Activated naive CD4-positive, alpha-beta T cell treated with anti-CD3 and anti-CD28 coated beads, Interleukin-2, amount 50 U/mL, for 72 hours (primary cell): Measurements from ENCODE around the gene ZC3HAV1L. TPM values are rescaled to one million over a fixed set of nuclear protein-coding genes. Genes with fewer than 3 reads are reported as not detected.
"Not testable (repeated sequence)": the region's sequence is repeated elsewhere in the genome, so short reads cannot be mapped to it uniquely, and the experiment has no call there.

Experiments used
- ATAC-seq, 2 donors: fragments of 150-1000 bp; cut with Tn5 transposase; 2 replicates each; pipeline ENCODE4 v1.10.0; 2021; ENCODE audit warnings: mild to moderate bottlenecking in 2 of 2, moderate library complexity in 2 of 2
- DNase-seq, 2 donors: peaks; one replicate each; pipeline ENCODE4 v3.0.0; 2021 to 2022; ENCODE audit warnings: low spot score in 2 of 2
- H3K27ac Mint-ChIP-seq, 2 donors: one replicate each; pipeline ENCODE4 v1.8.0; 2022; ENCODE audit warnings: mild to moderate bottlenecking in 2 of 2, mixed read lengths in 2 of 2
- H3K36me3 Mint-ChIP-seq, 2 donors: one replicate each; pipeline ENCODE4 v1.8.0; 2022; ENCODE audit warnings: mixed read lengths in 2 of 2
- H3K9me3 Mint-ChIP-seq, 2 donors: one replicate each; pipeline ENCODE4 v1.8.0; 2022; ENCODE audit warnings: mixed read lengths in 2 of 2
- total RNA-seq, 2 donors: library from RNA; stranded (reverse); gene quantifications; one replicate each; pipeline ENCODE4 v1.2.3, GENCODE V29; 2022

Gene ZC3HAV1L
- total RNA-seq, 2 donors from 2014 or later: 2.0 to 22.6 TPM

- H3K9me3 Mint-ChIP-seq: no peaks in the 10 kb centered on the region
- ATAC-seq (no peak), DNase-seq (no peak)
- peak overlapping the region; percentile 23 to 87 for H3K27ac Mint-ChIP-seq
- peaks cover 16 to 55% of the 10 kb centered on the region in 2 donors for H3K36me3 Mint-ChIP-seq
Observed at GRCh38 chr7:139060695-139061237, 24.9 kb upstream of the ZC3HAV1L start.

GRCh38 chr7:139059905-139060304 lies 24.1 kb upstream of the ZC3HAV1L start:
- ATAC-seq (peak in 1 of 2 donors; percentile 10), DNase-seq (no peak)
- H3K27ac Mint-ChIP-seq: peak overlapping the region; percentile 23 to 87
- H3K36me3 Mint-ChIP-seq: peaks cover 10 to 49% of the 10 kb centered on the region in 2 donors
- H3K9me3 Mint-ChIP-seq: no peaks in the 10 kb centered on the region

- no peak for ATAC-seq
- peak overlapping the region; percentile 62 to 65 for H3K27ac Mint-ChIP-seq
- DNase-seq: no peak
Observed at GRCh38 chr7:139058943-139059342, 23.1 kb upstream of the ZC3HAV1L start.

GRCh38 chr7:139055674-139056073 lies 19.8 kb upstream of the ZC3HAV1L start:
- ATAC-seq: peak in 1 of 2 donors; percentile 2
- peaks cover 6 to 48% of the 10 kb centered on the region in 2 donors for H3K36me3 Mint-ChIP-seq
- no peaks in the 10 kb centered on the region for H3K9me3 Mint-ChIP-seq
- peak overlapping the region; percentile 57 to 72 for H3K27ac Mint-ChIP-seq
- no peak for DNase-seq

More at GRCh38 chr7:139058943-139059342, 23.1 kb upstream of the ZC3HAV1L start:
- Mint-ChIP-seq H3K36me3 (peaks cover 3 to 50% of the 10 kb centered on the region in 2 donors), H3K9me3 (no peaks in the 10 kb centered on the region)

GRCh38 chr7:139054656-139055055 lies 18.8 kb upstream of the ZC3HAV1L start:
- Mint-ChIP-seq H3K36me3 (peaks cover 10 to 47% of the 10 kb centered on the region in 2 donors), H3K27ac (peak overlapping the region in 1 of 2 donors; percentile 22)
- ATAC-seq, DNase-seq, H3K9me3 Mint-ChIP-seq: not testable (repeated sequence)

- Mint-ChIP-seq H3K27ac (peak overlapping the region in 1 of 2 donors; percentile 25), H3K9me3 (no peaks in the 10 kb centered on the region), H3K36me3 (peaks cover 15 to 53% of the 10 kb centered on the region in 2 donors)
- ATAC-seq (peak; percentile 16 to 67), DNase-seq (no peak)
Observed at GRCh38 chr7:139054101-139054500, 18.3 kb upstream of the ZC3HAV1L start.

GRCh38 chr7:139051655-139052054 lies 15.8 kb upstream of the ZC3HAV1L start:
- Mint-ChIP-seq H3K9me3 (no peaks in the 10 kb centered on the region), H3K36me3 (peaks cover 26 to 63% of the 10 kb centered on the region in 2 donors), H3K27ac (peak overlapping the region in 1 of 2 donors; percentile 36)
- ATAC-seq (no peak), DNase-seq (no peak)

- DNase-seq (no peak), ATAC-seq (no peak)
- H3K27ac Mint-ChIP-seq: peak overlapping the region in 1 of 2 donors; percentile 61
- H3K36me3 Mint-ChIP-seq: peaks cover 34 to 70% of the 10 kb centered on the region in 2 donors
- no peaks in the 10 kb centered on the region for H3K9me3 Mint-ChIP-seq
Observed at GRCh38 chr7:139049936-139050335, 14.1 kb upstream of the ZC3HAV1L start.

- no peaks in the 10 kb centered on the region for H3K9me3 Mint-ChIP-seq
- H3K27ac Mint-ChIP-seq: peak overlapping the region; percentile 7 to 81
- no peak for DNase-seq
- no peak for ATAC-seq
- H3K36me3 Mint-ChIP-seq: peaks cover 34 to 69% of the 10 kb centered on the region in 2 donors
Observed at GRCh38 chr7:139049111-139049510, 13.3 kb upstream of the ZC3HAV1L start.

- no peak for DNase-seq
- peak; percentile 67 to 83 for ATAC-seq
- Mint-ChIP-seq H3K27ac (peak overlapping the region in 1 of 2 donors; percentile 25), H3K9me3 (no peaks in the 10 kb centered on the region), H3K36me3 (peaks cover 34 to 60% of the 10 kb centered on the region in 2 donors)
Observed at GRCh38 chr7:139047970-139048369, 12.1 kb upstream of the ZC3HAV1L start.

GRCh38 chr7:139046143-139046542 lies 10.3 kb upstream of the ZC3HAV1L start:
- DNase-seq (no peak), ATAC-seq (no peak)
- Mint-ChIP-seq H3K9me3 (no peaks in the 10 kb centered on the region), H3K36me3 (peaks cover 28 to 55% of the 10 kb centered on the region in 2 donors), H3K27ac (peak overlapping the region in 1 of 2 donors; percentile 69)

GRCh38 chr7:139044813-139045794 lies 9.3 kb upstream of the ZC3HAV1L start:
- no peak for ATAC-seq
- Mint-ChIP-seq H3K36me3 (peaks cover 28 to 52% of the 10 kb centered on the region in 2 donors), H3K9me3 (no peaks in the 10 kb centered on the region), H3K27ac (peak overlapping the region in 1 of 2 donors; percentile 17)
- DNase-seq: no peak

- peaks cover 19 to 42% of the 10 kb centered on the region in 2 donors for H3K36me3 Mint-ChIP-seq
- ATAC-seq: peak; percentile 29 to 49
- peak in 1 of 2 donors; percentile 36 for DNase-seq
Observed at GRCh38 chr7:139043823-139044812, 8.3 kb upstream of the ZC3HAV1L start.

GRCh38 chr7:139041378-139042085 lies 5.7 kb upstream of the ZC3HAV1L start:
- Mint-ChIP-seq H3K27ac (peak overlapping the region; percentile 41 to 67), H3K36me3 (peaks cover 7 to 24% of the 10 kb centered on the region in 2 donors), H3K9me3 (no peaks in the 10 kb centered on the region)
- peak; percentile 18 to 48 for ATAC-seq
- no peak for DNase-seq

More at GRCh38 chr7:139043823-139044812, 8.3 kb upstream of the ZC3HAV1L start:
- no peaks in the 10 kb centered on the region for H3K9me3 Mint-ChIP-seq
- H3K27ac Mint-ChIP-seq: peak overlapping the region; percentile 53 to 72

GRCh38 chr7:139038691-139039090 lies 2.8 kb upstream of the ZC3HAV1L start:
- ATAC-seq (no peak), DNase-seq (no peak)
- no peak overlapping the region for H3K27ac Mint-ChIP-seq
- peaks cover 0 to 6% of the 10 kb centered on the region in 2 donors for H3K36me3 Mint-ChIP-seq
- no peaks in the 10 kb centered on the region for H3K9me3 Mint-ChIP-seq
